Stimulated activated CD8-positive, alpha-beta memory T cell treated with anti-CD3 and anti-CD28 coated beads, Interleukin-15, amount 100 ng/mL, for 1 hour (primary cell): ENCODE data around the gene PABPN1L.

Source experiments
- DNase-seq: peaks from one replicate; pipeline ENCODE4 v3.0.0-alpha.2; 2020; ENCODE audit warnings: low read depth

Gene PABPN1L

DNA sequence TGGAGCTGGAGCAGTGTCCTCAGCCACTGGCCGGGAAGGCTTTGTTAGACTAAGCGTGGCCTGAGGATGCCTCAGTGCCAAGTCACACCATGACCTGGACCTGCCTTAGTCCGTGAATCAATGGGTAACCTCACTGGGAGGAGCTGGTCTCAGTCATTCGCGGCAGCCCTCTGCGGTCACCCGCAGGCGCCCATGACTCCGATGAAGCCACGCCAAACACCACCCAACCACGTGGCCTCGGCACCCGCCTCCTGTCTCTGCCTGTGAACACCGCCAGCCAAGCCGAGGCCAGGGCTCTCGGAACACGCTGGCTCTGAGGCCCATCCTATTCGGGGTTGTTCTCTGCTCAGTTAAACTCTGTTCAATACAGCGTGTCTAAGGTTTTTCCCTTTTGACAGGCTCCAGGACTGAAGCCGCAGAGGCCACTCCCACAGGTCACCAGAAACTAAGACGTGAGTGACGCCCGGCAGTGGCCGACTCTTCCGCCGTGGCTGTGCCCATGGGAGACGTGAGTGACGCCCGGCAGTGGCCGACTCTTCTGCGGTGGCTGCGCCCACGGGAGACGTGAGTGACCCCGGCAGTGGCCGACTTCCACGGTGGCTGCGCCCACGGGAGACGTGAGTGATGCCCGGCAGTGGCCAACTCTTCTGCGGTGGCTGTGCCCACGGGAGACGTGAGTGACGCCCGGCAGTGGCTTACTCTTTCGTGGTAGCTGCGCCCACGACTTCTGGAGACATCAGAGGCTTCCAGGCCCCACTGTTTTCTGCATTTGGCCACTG, 16.8 kb upstream of the PABPN1L start:
- DNase-seq = no peak

DNA sequence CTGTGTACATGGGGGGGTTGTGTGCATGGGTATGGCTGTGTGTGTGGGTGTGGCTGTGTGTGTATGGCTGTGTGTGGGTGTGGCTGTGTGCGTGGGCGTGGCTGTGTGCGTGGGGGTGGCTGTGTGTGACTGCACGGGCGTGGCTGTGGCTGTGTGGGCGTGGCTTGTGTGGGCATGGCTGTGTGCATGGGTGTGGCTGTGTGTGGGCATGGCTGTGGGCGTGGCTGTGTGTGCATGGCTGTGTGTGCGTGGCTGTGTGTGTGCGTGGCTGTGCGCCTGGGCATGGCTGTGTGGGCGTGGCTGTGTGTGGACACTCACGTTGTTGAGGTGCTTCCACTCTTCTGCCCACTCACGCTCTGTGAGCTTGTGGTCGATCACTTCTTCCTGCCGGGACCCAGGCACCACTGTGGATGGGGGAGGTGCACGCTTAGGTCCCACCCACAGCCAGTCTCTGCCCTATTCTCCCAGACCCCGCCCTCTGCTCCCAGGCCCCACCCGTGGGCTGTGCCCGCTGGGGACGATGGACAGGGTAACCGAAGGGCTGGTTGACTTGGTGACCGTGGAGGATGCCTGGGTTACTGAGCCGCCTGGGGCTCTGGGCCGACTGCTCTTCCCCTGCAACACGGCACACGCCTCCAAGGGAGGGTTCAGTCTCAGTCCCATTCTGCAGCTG, 16.0 kb upstream of the PABPN1L start:
- no peak for DNase-seq

DNA sequence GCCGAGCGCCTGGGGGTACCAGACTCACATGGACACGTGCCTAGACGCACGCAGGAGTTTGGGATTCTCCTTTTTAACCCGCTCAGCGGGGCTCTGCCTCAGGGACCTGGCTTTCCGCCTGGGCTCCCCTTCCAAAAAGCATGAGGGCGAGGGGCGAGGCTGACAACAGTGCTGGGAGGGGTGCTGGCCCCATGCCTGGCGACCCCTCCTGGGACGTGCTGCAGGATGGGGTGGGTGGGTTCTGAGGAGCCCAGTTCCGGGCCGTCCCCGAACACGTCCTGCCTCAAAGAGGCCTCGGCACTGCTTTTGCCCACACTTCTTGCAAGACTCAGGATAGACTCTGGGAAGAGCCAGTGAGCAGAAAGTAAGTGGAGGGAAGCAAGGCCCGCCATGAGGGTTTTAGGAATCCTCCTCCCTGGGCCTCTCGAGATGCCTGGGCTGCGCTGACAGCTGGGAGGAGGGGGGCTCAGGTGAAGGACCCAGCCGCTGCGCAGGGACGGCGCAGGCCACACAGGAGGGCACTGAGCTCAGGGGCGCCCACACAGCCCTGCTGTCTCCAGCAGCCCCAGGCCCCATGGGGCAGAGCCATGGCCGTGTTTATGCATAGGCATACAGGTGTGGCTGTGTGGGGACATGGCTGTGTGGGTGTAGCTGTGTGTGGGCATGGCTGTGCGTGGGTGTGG, 15.4 kb upstream of the PABPN1L start:
- no peak for DNase-seq

DNA sequence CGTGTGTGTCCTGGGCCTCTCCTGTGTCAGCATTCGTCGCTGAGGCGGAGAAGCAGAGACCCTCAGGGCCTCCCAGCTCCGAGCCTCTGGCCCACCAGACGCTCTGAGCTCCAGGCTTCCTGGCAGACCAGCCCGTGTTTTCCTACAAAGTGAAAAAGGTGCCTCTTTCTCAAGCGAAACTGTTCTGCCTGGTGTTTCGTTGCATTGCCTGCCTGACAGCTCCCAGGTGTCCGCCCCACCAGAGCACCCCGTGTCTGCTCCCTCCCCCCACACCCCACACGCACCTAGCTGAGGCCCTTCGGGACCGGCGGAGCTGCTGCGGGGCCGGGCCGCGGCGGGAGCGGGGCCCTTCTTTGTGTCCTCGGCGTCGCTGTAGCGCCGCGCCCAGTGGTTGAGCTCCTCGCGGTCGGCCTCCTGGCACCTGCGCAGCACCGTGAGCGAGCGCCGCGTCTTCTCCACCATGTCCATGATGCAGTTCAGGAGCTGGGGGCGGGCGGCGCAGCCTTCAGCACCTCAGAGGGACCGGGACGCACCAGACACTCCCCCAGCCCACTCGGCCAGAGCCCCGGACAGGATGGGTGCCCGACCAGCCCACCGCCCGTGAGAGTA, 14.7 kb upstream of the PABPN1L start:
- no peak for DNase-seq

GRCh38 chr16:88880226-88881006, 14.0 kb upstream of the PABPN1L start:
- DNase-seq = no peak

- no peak for DNase-seq
Observed at GRCh38 chr16:88879788-88880055, 13.3 kb upstream of the PABPN1L start.

- DNase-seq = no peak
Observed at GRCh38 chr16:88878967-88879787, 12.7 kb upstream of the PABPN1L start.

- no peak for DNase-seq
Observed at GRCh38 chr16:88878356-88878755, 11.9 kb upstream of the PABPN1L start.

DNA sequence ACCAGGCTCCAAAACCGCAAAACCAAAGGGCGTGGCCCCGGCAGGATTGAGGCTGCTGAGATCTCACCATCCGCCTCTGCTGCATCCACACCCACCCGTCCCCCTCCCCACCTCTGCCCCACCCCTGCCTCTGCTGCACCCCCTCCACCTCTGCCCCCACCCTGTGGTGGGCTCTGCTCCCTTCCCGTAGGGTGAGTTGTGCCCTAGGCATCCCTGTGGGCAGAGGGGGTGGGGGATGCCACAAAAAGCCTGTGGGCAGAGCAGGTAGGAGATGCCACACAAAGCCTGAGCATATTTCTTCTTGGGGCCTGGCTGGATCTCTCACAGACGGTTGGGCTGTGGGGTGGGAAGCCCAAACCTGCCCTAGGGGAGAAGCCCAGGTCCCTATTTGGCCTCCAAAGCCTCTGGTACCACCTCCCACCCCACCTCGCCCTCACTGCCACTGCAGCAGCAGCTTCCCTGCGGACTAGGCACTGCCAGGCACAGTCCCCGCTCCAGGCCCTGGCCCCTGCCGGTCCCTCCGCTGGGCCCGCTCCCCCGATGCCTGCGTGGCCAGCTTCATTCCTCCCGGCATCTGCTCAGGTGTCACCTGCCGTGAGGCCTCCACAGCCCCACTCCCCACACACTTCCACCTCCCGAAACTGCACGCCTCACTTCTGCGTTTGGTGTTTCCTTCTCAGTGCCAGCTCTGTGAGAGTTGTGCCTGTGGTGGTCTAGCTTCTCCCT, 11.3 kb upstream of the PABPN1L start:
- no peak for DNase-seq

GRCh38 chr16:88876942-88877526, 10.6 kb upstream of the PABPN1L start:
- no peak for DNase-seq

DNA sequence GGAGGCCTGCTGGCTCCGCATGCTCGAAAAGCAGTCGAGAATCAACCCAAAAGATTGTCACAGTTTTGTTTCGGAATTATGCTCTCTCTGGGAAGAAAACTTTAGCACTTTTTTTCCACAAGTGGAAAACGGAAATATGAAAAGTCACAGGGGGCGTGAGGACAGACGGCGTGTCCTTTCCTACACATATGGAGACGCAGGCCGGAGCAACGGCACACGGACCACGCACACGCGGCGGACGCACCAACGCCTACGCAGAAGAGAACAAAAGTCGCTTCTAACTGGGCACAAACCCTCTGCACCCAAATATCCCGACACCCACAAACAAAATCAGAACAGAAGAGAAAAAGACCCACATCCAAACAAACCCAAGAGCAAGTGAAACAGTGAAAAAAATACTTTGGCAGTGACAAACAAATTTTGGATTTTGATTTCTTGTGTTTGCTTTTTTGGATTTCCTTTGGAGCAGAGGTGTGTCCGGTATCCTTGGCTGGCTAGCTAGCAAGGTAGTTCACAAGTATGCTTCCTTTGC, 9.3 kb upstream of the PABPN1L start:
- DNase-seq = no peak

DNA sequence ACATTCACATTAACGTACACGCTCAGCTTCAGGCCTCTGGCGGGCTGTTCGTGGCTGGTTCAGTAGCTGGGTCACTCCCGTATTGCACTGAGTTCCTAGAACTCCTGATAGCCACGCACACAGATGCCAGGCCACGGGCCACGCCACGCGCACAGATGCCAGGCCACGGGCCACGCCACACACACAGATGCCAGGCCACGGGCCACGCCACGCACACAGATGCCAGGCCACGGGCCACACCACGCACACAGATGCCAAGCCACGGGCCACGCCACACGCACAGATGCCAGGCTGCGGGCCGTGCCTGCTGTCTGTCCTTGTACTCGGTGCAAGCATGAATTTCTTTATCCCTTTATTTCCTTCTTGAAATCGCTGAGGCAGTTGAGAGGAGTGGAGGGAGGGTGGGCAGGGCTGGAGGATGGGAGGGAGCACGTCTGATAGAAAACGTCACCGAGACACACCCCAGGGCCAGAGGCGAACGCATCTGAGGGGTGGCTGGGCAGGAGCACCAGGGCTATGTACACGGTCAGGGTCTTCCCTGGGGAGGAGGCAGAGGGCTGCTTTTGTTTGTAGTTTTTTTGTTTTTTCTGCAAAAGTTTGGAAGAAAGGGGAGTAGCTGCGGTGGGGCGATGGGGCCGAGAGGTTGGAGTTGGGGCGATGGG, 8.6 kb upstream of the PABPN1L start:
- DNase-seq = no peak

GRCh38 chr16:88872650-88873331, 6.3 kb upstream of the PABPN1L start:
- DNase-seq = no peak

DNA sequence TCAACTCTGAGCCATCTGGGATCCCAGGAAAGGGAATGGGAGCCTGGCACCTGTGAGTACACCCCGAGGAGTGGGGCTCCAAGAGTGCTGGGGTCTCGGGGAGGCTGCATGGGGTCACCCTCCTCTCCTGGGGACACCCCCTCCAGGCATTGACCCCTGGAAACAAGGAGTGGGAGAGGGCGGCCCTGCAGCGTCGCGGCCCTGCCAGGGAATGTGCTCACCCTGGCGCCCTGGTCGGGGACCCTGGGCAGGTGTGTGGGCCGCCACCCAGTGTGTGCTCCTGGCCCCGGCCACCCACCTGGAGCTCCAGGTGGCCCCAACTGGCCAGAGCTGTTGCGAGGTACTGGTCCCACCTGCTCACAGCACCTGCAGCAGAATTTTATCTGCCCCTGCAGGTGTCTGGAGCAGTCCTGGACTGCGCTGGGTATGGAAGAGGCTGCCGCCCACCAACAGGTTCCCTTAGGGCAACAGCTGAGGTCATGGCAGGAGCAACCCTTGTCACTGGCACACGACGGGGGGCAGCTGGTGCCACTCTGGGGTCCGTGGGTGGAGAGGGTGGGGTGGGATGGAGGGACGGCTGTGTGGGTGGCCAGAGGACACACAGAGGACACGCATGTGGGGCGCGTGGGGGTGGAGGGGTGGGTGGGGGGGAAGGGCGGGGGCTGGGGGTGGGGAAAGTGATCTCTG, 5.4 kb upstream of the PABPN1L start:
- no peak for DNase-seq

- no peak for DNase-seq
Observed at GRCh38 chr16:88871349-88871702, 4.9 kb upstream of the PABPN1L start.

DNA sequence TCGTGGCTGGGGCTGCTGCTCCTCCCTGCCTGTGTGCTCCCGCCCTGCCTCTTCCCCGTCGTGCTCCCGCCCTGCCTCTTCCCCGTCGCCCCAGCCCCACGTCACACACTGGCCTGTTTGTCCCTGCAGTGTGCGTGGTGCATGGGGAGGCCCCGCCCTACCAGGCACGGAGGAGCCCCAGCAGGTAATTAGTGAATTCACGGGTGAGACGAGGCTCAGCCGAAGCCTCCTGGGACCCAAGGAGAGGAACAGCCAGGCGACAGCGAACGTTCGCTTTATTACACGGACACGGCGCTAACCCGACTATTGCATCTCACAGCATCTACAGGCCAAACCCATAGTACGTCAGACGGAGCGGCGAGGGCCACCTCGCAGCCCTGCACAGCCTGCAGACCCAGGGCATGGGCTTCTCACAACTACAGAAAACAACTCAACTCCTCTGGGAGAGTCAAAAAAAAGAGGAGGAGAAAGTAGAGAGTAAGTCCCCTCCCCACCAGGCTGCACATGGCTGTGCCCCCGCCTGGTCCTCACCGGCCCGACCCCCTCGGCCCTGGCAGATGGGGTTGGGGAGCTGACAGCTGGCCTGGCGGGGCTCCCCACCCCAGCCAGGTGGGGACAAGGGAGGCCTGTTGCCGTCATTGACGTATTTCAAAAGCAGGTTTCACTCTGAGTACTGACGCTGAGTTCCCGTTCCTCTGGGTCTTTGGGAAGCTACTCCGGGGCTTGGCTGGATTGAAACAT, 4.3 kb upstream of the PABPN1L start:
- no peak for DNase-seq

GRCh38 chr16:88869673-88869980, 3.2 kb upstream of the PABPN1L start:
- DNase-seq = no peak
